Muscle of back (tissue), 11 donors: ENCODE measurements around the gene TMC3. TPM values are rescaled to one million over a fixed set of nuclear protein-coding genes. Genes with fewer than 3 reads are reported as not detected.

ENCODE experiments used
- DNase-seq, 3 donors: peaks; one replicate each; pipeline versions ENCODE4 v3.0.0 to v3.0.0-alpha.2; 2013
- polyA plus RNA-seq, 10 donors: library from polyadenylated mRNA; unstranded; fragments of 120-200 nt; gene quantifications; one replicate each; pipeline ENCODE4 v1.2.1, GENCODE V29; 2013; ENCODE audit not compliant: insufficient read length in 10 of 10

TMC3 gene
- polyA plus RNA-seq, 10 donors, result 0.04 to 0.17 (median 0.07) TPM; not detected in 1

DNA sequence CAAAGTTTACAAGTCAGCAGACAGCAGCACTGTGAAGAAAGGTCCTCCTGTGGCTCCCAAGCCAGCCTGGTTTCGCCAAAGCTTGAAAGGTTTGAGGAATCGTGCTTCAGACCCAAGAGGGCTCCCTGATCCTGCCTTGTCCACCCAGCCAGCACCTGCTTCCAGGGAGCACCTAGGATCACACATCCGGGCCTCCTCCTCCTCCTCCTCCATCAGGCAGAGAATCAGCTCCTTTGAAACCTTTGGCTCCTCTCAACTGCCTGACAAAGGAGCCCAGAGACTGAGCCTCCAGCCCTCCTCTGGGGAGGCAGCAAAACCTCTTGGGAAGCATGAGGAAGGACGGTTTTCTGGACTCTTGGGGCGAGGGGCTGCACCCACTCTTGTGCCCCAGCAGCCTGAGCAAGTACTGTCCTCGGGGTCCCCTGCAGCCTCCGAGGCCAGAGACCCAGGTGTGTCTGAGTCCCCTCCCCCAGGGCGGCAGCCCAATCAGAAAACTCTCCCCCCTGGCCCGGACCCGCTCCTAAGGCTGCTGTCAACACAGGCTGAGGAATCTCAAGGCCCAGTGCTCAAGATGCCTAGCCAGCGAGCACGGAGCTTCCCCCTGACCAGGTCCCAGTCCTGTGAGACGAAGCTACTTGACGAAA, 74.3 kb downstream of the TMC3 start:
- no peak for DNase-seq

DNA sequence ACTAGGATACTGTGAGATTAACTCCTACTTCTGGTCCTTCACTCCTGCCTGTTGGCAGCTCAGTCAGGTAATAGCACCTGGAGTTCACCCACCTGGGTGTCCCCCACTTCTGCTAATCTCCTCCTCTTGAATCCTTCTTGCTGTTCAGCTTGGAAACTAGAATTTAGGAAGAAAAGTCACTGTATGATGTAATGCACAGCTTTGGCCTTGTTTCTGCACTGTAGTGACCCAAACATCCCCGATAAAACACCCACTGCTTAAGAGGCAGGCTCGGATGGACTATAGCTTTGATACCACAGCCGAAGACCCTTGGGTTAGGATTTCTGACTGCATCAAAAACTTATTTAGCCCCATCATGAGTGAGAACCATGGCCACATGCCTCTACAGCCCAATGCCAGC, 74.9 kb downstream of the TMC3 start:
- DNase-seq, result no peak

DNA sequence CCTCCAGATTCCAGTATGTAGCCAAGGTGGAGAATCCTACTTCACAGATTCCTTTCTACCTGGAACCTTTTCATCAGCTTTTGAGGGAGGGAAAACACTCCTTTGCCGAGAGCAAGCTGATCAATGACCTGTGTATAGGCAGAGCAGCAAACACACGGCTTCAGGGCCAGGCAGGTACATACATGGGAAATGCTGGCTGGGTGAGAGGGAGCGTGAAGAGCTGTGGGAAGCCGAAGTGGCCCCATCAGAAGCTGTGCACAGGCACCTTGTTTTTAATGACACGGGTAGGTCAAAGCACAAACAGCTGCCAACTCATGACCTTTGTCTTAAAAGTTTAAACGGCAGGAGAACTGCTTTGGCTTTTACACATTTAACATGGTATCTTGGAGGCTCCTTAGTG, 75.4 kb downstream of the TMC3 start:
- no peak for DNase-seq

DNA sequence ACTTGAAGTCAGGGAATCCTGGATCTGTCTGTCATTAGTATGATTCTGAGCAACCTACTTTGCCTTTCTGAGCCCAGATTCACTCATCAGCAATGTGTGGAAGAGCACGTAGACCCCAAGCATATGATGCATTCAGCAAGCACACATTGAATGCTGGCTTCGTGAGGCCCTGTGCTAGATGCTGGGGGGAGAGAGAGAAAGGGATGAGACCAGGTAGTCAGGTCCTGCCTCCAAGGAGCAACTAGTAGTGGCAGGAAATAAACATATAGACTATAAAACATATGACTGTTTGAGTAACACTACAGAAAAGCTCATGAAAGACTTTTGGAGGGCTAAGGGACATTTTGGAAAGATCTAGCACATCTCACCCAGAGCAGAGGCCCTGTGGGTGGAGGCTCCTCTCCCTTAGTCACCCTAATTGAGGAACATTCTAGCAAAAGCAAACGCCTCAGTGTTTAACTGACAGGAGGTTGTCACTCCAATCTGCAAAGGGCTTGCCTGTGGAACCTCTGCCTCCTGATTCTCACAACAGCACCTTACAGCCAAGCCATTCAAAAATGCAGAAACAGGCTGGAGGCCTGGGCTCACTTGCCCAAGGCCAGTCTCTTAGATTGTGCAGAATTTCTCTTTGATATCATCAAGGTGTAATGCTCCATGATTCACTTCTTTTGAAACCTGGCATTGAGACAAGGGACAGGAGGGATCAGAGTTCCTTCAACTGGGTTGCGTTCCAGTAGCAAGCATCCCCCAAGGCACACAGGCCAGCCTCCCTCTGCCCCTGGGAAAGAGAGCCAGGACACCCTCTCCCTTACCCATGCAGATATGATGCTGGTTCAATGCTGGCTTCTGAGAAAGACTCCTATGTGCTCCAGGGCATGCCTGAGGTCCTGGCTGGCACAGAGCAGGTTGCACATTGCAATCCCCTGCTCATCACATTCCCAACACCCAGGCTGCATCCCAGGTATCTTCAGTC, 76.1 kb downstream of the TMC3 start:
- DNase-seq, result no peak

DNA sequence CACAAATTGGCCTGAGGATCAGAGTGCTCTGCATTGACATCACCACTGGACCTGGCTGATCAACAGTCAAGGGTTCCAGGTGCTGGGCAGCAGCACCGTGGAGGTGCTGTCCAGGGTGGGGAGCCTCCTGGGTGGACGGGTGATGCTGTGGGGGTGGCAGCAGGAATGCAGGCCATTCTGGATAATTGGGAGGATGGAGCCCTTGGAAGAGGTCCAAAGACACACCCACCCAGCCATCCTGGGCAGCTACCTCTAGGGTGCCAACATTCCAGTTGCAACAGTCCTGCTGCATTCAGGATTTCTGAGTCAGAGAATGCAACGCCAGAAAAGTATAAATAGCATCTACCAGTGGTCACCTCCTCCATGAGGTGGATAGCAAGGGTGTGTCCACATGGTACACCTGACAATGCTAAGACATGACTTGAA, 76.9 kb downstream of the TMC3 start:
- no peak for DNase-seq

DNA sequence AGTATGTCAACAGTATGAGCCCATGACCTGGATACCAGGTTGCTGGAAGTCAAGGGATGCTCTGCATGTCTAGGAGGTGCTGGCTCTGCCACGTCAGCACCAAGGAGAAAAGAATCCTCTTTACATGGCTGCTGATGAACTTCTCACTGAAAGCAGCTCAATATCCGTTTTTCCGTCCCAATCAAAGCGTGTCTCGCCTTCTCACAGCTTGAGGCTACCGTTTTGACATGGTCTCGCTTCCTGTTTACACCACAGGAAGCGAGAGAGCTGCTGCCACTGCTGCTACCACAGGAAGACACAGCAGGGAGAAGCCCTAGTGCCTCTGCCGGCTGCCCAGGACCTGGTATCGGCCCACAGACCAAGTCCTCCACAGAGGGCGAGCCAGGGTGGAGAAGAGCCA, 77.3 kb downstream of the TMC3 start:
- DNase-seq, result peak in 1 of 3 donors; percentile 54

DNA sequence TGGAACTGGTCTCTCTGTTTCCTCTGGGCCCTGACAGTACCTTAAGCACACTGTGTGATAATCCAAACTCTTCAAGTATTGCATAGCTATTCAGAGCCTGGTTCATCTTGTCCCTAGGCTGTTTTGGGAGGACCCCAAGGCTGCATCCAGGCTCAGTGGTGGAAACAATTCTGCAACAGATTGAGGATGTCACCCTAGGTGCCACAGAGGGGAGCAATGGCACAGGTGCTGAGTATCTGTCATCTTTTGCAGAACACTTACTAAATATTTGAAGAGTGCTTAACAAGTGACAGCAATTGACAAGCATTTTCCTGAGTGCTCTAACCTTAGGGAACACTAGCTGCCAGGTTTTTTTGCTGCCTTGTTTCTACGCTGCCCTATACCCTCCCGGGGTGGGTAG, 77.8 kb downstream of the TMC3 start:
- DNase-seq, result no peak

DNA sequence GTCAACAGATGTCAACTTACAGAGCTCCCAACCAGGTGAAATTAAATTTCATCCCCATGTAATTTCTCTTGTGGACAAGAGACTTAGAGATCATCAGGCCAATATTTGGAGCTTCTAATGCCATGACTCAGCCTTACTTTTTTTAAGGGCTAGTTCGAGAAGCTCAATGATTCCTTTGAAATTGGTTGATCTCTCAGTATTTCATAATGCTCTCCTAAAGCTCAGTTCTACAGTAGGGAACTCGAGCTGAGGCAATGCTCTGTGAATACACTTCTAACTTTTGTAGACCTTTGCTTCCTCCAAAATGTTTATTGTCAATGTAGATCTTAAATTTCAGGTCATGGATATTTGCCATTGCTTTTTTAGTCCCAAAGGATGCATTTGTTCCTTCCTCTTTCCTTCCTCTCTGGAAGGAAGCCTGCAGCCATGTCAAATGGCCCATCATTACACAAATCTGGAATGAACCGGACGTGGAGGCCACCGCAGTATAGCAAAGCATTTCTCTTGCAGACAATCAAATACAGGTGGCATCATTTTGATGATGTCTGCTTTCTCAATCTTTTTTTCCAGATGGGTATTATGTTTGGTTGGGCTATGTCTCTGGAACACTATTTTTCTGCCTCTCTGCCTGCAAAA, 78.4 kb downstream of the TMC3 start:
- peak in 1 of 3 donors; percentile 50 for DNase-seq

DNA sequence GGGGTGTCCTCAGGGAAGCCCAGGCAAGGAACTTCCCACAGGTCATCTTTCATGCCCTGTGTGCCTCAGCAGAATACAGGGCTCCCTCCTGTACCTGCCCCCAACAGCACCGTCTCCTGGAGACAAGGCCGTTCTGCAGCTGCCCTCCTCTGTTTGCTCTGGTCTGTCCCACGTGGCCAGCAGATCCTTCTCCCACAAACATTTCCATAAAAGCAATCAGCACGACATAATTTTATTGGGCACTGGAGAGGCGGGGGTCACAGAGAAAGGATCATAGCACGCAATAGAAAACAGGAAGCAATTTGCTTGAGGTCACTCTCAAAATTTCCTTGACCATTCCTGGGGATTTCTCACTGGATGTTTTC, 79.5 kb downstream of the TMC3 start:
- DNase-seq, result no peak

DNA sequence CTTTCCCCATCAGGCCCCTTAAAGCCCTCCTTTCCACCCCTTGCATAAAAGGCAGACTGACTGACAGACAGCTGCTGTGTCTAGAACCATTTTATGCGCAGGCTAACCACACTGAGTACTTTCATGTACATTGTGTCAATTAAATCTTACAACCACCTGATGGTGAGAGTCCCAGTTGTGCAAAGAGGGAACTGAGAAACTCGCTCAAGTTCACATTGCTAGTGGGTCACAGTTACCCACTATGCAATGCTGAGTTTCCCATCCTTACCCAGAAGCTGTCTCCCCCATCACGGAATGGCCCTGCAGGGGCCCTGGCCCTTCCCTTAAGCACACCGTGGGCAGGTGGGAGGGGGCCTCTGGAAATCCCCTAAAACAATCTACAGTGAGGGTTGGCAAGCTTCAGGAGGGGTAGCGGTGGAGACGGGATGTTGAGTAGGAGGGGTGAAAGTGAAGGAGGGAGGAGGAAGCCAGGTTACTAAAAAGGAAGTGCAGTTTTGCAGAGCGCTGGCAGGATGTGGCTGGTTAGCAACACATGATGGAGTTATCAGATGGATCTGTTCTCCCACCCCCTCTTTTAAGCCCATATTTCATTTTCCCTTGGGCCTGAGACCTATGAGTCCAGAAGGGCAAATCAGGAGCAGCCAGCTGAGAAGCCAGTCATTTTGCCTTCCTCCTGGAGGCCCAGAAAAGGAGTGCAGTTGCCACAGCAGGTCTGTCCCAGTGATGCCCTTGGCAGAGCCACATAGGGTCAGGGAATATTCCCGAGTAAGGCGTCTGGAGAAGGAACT, 80.1 kb downstream of the TMC3 start:
- peak in 1 of 3 donors; percentile 47 for DNase-seq

DNA sequence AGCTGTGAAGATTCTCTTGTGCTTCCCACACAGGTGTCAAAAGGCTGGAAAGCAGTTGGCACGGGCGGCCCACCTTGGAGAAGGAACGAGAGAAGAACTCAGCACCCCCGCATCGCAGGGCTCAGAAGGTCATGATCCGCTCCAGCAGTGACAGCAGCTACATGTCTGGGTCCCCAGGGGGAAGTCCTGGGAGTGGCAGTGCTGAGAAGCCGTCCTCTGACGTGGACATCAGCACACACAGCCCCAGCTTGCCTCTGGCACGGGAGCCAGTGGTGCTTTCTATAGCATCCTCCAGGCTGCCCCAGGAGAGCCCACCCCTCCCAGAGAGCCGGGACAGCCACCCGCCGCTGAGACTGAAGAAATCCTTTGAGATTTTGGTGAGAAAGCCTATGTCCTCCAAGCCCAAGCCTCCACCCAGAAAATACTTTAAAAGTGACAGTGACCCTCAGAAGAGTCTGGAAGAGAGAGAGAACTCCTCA, 81.5 kb downstream of the TMC3 start:
- DNase-seq, result no peak

DNA sequence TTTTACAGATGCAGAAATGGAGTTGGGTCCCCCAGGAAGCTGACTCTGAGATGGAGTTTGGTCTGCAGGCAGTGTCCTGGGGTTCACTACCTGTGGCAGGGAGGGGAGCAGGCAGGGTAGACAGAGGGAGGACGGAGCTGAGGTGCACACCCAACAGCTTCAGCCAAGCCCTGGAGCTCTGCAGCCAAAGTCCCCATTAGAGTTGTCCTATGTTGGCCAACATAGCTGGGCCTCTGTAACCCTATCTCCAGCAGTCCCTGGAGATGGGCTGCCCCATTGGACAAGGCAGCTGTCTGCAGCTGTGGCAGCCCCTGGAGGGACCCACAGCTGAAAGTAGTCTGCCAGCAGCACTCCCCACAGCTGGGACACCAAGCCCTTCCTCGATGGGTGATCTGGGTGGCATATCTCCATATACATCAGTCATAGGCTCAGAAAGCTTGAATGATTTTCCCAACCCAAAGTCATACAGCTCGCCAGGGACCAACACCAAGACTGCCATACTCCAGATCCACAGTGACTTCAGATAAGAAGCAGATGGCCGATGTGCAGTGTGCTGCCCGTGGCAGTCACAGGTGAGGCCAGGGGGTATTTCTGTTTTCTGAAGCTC, 82.0 kb downstream of the TMC3 start:
- no peak for DNase-seq

DNA sequence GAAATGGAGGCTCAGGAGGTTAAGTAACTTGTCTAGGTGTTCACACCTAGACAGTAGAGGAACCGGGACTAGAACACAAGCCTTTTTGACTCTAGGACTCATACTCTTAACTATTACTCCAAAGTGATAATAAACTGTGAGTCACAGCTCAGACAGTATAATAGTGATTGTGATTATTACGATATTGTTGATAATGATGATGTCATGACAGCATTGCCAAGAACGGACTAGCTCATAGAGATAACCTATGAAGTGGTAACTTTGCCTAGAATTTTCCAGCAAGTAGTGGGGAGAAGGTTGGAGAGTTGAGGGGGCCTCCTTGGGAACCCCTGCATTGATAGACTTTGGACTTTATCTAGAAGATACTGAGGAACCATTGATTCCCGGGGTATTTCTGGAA, 84.1 kb downstream of the TMC3 start:
- no peak for DNase-seq

DNA sequence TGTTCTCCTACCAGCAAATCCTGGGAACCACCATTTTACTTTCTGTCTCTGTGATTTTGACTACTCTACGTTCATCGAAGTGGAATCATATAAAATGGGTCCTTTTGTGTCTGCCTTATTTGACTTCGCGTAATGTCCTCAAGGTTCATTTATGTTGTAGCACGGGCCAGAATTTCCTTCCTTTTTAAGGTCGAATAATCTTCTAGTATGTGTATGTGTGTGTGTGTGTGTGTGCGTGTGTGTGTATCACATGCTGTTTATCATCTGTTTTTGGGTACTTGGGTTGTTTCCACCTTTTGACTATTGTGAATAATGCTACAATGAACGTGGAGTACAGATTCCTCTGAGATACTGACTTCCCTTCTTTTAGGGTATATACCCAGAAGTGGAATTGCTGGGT, 85.4 kb downstream of the TMC3 start:
- DNase-seq, result no peak

DNA sequence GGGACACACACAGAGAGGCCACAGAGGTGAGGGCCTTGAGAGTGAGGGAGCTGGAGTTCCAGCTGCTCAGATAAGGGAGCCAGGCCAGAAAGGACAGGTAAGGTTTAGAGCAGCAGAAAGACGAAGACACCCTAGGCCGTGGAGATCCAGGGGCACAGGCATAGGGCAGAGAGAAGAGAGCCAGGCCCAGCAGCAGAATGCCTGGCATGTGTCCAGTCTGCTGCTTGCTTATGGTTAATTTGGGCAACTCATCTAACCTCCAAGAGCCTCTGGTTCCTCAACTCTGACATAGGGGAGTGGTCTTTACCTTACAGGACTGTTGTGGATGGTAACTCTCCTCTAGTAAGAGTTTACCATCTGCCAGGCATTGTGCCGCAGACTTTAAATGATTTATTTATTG, 86.0 kb downstream of the TMC3 start:
- DNase-seq, result no peak

DNA sequence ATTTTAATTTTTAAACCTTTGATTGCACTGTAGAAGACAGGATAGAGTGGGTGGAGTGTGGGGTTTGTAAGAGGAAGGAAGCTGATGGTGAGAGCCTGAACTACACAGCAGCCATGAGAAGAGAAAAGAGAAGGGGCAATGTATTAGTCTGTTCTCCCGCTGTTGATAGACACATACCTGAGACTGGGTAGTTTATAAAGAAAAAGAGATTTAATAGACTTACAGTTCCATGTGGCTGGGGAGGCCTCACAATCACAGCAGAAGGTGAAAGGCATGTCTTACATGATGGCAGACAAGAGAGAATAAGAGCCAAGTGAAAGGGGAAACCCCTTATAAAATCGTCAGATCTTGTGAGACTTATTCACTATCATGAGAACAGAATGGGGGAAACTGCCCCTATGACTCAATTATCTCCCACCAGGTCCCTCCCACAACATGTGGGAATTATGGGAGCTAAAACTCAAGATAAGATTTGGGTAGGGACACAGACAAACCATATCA, 87.3 kb downstream of the TMC3 start:
- DNase-seq, result no peak

DNA sequence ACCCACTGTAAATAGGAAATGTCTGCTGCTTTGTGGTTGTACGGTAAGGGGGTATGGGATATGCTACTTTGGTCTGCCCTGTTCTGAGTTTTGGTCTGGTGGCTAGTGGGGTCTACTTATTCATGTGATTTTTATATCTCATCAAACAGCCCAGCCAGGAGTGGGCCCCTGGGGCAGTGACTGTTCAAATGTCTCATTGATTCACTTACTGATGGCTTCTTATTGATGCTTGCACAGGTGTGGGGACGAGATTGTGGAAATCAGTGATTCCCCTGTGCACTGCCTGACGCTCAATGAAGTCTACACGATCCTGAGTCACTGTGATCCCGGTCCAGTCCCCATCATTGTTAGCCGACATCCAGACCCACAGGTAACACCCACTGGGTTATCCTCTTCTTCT, 88.6 kb downstream of the TMC3 start:
- DNase-seq, result no peak

DNA sequence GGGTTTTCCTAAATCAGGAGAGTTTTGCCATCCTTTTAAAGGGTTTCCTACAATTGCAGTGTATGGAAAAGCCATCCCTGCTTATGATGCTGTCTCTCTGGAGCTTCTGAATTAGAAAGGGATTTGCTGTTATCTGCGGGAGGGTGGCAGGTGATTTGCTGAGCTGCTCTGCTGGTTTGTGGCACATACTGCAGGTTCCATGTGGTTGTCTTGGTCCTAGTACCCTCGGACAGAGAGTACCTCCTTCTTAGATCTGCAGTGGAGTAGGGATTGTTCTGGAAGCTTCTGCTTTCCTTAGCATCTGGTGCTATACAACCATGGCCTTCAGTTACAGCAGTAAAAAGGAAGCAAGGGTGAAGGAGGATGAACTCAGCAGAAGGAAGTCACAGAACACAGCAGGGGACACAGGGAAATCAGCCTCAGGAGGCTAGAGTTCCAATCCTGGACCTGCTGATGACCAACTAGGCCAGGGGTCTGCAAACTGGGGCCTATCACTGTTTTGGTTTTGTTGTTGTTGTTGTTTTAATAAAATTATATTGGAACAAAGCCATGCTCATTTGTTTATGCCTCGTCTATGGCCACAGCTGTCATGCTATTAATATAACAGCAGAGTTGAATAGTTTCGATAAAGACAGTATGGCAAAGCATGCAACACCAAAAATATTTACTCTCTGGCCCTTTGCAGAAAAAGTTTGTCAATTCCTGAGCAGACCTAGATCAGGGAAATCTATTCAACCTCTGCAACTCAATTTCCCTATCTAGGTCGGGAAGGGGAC, 89.6 kb downstream of the TMC3 start:
- DNase-seq, result no peak

DNA sequence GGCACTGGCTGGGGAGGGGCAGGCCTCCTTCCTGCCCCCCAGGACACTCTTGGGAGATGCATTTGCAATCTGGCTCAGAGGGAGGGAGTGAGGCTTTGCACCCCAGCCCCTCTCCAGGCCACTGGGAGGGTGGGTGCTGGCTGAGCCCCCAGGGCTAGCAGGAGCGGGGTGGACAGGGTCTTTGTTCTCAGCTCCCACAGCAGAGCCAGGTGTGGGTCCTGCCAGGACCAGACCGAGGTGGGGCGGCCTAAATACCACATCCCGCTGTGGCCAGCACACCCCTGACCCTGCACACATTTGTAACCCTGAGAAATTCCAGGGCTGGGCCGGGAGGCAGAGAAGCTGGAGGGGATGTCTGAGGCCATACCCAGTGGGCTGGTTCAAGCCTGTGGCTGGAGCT, 91.1 kb downstream of the TMC3 start:
- no peak for DNase-seq

DNA sequence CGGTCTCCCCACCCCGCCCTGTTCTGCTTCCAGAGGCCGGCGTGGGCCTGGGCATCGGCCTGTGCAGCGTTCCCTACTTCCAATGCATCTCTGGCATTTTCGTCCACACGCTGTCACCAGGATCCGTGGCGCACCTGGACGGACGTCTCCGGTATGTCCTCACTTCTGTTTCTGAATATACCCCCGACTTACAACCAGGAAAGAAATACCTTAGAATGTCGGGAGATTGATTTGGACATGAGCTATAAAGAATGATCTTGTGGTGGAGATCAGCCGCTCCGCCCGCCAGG, 91.5 kb downstream of the TMC3 start:
- DNase-seq, result no peak
